NCI-H82 treated with DMSO at 0.1 percent for 48 hours (cell line): ENCODE measurements around the gene RNF220.

Experiments used
- DNase-seq: peaks from one replicate; lab custom pipeline; 2025; ENCODE audit not compliant: unreplicated experiment; lab: John Stamatoyannopoulos, UW

Gene RNF220

DNA sequence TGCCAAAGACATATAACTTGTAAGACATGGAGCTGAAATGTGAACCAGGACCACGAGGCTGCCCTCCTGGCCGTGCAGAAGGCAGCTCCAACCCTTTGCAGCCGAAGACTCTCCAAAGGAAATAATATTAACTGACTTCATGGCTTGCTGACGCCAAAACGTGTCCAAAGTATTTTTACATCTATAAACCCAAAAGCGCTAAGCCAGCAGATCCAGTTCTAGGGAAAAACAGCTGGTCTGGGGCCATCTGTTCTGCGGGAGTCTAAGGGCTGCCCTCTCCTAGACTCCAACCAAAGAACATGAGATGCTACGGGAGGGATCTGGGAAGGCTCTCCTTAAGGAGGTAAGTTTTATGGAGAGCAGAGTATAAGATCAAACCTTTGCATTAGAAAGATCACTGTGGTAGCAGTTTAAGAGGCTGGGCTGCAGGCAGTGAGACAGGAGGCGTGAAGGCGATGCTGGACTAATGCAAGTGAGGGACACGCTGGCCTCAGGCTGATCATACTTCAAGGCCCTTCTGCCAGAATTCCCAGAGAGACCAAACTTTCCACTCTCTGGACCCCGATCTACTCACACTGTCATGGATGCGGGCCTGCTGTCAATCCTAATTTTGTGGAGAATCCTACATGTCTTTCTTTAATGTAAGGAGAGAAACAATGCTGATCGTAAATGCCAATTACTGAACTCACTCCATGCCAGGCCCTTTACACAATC, 268.1 kb downstream of the RNF220 start:
- DNase-seq, result no peak

DNA sequence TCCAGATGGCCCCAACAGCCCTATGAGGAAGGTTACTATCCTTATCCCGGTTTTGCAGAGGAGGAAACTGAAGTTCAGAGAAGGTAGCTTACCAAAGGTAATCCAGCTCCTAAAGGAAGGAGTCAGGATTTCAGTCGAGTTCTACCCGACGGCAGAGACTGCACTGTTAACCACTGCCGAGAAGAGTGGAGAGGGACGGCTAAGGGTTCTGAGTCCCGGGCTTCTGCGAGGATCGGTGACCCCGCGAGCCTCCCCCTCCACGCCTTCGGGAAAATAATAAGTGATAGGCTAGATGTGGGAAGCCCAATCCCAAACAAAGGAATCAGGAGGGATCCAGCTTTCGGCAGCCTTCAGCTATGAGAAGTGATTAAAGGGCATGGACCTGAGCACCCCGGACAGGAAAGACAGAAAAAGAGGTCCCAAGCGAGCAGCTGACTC, 268.6 kb downstream of the RNF220 start:
- DNase-seq, result no peak

DNA sequence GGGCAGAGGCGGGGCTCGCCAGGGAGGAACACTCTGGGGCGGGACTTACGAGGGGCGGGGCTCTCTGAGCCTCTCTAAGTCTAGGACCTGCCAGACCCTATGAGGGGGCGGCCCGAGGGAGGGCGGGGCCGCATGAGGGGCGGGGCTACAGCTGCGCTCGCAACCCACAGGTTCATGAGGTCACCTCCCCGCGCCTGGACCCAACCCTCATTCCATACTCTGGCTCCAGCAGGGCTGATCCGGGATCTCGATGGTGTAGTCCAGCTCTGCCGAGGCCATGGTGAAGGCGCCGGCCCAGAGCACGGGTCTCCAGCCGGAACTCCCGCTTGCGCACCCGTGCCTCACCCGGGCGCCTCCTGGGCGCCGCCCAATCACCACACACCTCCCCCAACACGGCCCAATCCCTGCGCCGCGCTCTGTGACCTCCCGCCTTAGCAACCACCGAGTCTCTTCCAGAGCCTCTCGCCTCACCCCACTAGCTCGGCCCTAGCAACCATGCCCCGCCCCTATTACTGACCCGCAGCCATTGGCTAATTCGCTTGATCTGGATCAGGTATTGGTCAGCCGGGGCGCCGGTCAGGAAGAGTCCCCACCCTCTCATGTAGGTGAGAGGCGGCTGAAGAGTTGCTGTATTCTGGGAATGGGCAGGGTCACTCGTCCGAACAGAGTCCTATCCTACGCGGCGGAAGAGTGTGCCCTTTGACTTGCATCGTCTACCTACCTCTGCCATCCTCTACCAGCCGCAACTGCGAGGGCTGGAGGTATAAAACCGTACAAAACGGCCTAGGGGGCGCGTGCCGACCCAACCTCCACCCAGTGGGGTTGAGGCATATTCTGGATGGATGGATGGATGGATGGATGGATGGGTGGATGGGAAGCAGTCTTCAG, 269.3 kb downstream of the RNF220 start, which contains the start of the genes ARMH1 and TMEM53:
ARMH1 (plus strand) TSS at position 602 of the 888 bp plus-strand sequence. CDS start 14,984 bp downstream, outside the sequence.
TMEM53 (minus strand) TSS at position 369 of the 888 bp plus-strand sequence; CDS start at position 279, 90 bp downstream.
- peak; percentile 99 for DNase-seq

DNA sequence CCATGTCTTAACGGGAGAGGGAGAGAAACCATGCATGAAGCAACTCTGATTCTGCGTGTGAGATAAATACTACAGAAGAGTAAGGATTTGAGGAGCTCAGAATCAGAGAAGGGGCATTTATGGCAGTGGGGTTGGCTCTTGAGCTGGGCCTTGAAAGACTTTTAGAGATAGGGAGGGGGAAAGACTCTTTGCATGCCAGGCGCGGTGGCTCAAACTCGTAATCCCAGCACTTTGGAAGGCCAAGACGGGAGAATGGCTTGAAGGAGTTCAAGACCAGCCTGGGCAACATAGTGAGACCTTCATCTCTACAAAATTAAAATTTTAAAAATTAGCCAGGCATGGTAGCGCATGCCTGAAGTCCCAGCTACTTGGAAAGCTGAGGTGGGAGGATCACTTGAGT, 270.1 kb downstream of the RNF220 start:
- DNase-seq, result no peak

DNA sequence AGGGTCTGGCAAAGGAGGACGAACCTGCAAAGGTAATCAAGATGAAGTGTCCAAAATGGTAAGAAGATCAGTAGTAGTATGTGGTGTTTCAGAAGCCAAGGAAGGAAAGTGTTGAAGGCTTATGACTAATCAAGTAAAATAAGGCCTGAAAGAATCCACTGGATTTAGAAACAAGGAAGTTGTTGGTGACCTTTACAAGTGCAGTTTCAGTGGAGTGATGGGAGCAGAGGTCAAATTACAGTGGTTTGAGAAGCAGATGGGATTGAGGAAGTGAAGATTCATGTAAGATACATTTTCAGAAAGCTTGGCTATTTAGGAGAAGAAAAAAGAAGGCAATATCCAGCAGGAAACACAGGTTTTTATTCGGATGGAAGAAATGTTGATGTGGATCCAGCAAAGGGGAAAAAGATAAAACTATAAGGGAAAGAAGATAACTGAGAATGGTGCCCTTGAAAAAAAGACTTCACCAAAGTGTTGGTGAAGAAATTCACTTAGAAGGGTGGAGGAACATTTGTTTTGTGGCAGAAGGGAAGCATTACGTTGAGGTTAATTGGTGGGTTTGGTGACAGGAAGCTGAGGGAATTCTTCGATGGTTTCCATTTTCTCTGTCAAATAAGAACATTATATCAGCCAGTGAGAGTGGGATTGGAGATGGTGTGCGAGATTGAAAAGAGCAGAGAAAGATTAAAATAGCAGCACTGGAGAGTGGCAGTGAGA, 271.6 kb downstream of the RNF220 start:
- no peak for DNase-seq

DNA sequence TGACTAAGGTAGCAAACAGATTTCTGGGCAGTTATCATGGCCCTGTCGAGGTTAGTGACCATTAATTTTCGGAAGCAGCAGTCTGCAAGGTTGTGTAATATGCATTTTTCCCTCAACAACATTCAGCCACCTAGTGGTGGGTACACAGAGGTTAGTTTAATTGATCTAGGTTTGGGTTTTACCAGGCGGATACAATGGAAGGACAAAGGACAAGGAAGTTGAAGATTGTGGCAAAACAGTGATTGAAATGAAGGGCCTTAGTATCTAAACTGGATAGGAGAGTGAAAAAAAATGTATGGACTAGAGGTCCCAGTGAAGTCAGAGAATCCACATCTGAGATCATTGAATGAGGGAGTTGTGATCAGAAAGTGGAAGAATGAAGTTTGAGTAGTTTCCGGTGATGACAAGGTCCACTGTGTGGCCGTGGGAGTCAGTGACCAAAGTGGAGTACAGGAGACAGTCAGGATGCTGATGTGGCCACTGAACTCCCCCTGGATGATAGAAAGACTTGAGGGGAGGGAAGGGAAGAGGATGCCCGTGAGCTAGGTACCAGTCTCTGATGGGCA, 272.2 kb downstream of the RNF220 start:
- DNase-seq, result peak; percentile 34

DNA sequence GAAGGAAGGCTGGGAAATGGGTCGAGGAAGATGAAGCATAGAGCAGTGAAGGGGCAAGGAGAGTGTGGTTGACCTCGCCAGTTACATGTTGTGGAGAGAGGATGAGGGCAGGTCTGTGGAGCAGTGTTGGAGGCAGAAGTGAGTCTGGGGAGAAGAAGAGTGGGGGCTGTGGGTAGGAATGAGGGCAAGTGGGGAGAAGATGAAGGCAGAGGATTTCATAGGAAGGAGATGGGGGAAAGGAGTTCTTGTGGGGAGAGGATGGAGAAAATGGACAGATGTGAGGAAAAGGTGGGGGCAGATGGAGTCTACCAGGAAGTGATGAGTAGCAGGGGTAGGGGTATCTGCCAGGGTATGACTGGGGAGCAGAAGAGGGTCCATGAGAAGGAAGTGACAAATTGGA, 273.1 kb downstream of the RNF220 start:
- no peak for DNase-seq

DNA sequence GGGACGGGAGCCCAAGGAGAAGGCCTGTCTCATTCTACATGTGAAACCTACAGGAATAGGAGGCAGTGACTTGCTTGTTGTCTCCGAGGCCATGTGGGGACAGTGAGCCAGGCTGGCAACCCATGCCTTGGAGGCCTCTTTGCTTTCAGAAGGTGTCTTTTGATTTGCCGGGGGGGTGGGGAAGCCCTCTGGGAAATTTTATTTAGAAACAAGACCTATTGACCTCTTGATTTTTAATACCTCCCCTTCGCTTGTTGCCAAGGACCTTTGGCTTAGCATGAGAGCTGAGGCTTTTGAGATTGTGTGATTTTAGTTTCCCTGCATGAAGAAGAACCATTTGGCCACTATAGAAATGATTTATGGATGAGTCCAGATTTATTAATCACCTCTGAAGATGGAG, 273.6 kb downstream of the RNF220 start:
- DNase-seq, result no peak

DNA sequence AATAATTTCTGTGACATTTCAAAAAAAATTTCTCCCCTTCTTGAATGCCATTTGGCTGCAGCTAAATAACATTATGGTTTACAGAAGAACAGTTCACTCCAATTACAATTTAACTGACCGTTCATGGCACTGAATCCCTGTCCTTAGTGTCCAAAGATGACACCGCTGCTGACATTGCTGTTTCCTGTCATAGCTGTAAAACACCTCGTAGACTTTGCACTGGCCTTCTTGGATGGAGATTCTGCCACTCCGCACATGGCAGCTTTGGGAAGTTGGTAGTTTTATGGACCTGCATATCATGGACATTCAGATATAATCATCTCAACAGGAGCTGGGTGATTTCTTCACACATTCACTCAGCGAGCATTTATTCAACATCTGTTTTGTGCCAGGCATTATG, 274.4 kb downstream of the RNF220 start:
- no peak for DNase-seq

DNA sequence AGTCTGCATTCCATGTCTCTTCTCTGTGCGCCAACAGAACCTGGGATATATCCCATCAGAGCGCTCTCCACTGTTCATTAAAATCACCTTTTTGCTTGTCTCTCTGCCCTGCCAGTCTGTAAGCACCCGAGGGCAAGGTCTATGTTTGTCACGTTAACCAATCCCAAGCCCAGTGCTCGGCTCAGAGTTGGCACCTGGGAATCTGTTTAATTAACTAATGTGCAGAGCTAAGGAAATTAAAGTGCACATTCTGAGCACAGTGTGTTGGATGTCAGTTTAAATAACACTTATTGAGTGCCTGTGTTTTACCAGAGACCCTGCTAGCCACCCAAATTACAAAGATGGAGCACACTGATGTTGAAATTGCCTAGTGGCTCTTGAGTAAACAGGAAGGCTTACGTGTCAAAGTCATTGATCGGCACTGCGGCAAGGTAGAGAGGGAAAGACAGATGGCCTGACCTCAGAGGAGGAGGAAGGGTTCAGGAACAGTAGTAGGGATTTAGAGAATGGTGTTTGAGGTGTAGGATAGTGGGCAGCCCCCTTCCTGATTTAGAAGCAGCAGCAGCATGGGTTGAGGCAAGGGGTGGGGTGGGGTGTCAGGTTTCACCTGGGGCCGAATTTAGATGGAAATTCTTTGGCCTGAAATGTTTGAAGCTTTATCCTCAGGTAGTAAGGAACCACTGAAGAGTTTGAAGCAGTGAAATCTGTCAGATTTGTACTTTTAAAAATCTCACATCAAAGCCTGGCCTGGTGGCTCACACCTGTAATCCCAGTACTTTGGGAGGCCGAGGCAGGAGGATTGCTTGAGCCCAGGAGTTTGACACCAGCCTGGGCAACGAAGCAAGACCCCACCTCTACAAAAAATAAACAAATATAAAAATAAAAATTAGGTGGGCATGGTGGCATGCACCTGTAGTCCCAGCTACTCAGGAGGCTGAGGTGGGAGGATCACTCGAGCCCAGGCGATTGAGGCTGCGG, 277.1 kb downstream of the RNF220 start:
- peak; percentile 84 for DNase-seq

DNA sequence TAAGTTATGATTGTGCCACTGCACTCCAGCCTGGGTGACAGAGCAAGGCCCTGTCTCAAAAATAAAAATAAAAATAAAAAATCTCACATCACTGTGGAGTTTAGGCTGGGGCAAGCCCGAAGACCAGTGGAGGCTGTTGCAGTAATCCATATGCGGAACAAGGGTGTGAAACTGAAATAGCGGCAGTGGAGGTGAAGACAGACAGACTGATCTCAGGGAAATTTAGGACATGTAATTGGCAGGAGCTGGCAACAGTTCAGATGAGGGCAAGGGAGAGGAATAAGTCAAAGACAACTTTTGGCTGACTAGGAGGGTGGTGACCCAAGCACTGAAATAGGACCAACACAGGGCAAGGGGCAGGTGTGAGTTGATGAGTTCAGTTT, 277.8 kb downstream of the RNF220 start:
- no peak for DNase-seq

DNA sequence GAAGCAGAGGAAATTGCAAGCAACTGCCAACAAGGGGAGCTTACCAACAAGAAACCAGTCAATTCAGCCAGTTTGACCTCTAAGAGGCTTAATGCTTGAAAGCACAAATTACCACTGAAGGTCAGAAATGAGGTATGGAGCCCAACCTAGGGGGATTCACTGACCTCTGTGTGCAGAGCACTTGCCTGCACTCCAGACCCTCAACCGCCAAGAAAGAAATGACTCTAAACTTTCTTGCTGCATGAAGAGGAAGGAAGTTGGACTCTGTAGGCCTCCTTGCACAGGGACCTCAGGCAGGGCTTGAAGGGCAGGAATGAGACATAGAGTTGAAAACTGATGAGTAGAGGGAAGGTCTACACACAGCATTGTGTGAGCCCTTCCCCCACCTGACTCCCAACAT, 279.5 kb downstream of the RNF220 start:
- DNase-seq, result no peak

DNA sequence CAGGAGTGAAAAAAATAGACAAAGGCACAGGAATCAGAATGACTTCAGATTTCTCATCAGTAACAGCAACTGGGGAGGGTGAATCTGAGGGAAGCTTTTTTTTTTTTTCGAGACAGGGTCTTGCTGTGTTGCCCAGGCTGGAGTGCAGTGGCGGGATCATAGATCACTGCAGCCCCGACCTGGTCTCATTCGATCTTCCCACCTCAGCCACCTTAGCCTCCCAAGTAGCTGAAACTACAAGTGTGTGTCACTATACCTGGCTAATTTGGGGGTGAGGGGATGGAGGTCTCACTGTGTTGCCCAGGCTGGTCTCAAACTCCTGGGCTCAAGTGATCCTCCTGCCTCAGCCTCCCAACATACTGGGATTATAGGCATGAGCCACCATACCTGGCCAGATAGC, 280.2 kb downstream of the RNF220 start:
- DNase-seq, result no peak

DNA sequence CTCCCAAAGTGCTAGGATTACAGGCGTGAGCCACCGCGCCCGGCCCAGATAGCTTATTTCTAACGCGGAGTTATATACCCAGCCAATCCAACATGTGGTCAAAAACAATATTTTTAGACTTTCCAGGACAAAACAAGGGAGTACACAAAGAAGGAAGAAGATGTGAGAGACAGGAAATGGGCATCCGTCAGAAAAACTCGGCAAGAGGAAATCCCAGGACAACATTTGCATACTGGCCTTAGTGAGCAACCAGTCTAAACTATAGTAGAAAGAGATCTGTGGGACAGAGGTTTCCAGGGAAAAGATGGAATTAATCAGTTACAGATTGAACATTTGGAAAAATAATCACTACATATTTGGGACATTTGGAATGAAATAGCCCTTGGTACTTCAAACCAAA, 280.8 kb downstream of the RNF220 start:
- DNase-seq, result no peak

DNA sequence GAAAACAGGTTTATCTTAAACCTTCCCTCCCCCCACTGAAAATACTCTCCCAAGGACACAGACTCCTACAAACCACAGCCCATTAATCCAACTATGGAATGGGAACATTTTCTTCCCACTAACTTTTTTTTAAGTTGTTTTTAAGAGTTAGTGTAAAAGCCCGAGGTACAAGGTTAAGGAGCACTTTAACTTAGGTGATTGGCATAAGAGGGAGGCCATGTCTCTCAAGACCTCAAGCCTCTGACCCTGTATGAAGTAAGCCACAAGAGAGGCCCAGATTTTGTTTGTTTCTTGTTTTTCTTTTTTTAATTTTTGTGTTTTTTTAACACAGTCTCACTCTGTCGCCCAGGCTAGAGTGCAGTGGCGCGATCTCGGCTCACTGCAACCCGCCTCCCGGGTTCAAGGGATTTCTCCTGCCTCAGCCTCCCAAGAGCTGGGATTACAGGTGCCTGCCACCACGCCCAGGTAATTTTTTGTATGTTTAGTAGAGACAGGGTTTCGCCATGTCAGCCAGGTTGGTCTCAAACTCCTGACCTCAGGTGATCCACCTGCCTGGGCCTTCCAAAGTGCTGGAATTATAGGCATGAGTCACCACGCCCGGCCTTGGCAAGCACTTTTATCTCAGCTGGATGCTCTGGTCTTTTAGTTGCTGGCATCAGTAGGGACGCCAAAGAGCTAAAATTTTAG, 283.8 kb downstream of the RNF220 start:
- DNase-seq, result no peak

DNA sequence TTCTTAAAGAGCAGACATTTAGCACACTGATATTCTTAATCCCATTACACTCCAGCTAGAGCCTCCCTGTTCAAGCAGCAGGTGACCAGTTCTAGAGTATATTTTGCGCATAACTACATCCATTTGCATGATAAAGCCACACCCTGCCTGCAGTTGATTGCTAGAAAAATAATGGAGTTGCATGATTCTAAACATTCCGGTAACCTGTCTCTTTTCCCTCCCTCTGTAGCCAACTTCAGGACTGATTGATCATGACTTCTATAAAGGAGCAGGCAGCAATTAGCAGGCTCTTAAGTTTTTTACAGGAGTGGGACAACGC, 284.4 kb downstream of the RNF220 start:
- no peak for DNase-seq

DNA sequence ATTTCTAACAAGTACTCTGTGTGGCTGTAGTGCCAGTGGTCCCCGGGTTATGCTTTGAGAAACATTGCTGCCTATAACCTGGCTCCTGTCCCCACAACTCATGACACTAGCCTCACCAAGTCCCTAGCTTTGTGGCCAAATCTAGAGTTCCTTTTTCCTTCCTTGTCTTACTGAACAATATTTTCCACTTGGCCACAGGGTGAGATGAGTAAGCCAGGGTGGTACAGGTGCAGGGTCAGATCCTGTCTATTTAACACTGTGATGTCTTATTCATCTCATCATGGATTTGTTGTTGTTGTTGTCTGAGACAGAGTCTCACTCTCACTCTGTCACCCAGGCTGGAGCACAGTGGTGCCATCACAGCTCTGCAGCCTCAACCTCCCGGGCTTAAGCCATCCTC, 288.1 kb downstream of the RNF220 start:
- no peak for DNase-seq

DNA sequence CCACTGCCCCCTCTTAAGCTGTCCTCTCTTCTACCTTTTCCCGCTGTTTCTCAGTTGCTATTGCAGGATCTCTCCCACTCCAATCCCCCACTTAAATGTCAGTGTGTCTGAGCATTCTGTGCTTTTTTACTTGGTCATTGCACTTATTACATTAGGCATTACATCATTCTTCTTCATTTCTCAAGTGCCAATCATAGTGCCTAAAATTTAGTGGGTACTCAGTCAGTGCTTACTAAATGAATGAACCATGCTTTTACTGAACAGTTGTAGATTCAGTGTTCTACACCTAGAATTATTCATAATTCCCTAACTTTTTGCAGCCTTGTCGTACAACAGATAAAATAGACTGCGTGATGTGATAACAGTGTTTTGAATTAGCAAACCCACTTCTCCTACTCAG, 288.8 kb downstream of the RNF220 start:
- DNase-seq, result no peak

DNA sequence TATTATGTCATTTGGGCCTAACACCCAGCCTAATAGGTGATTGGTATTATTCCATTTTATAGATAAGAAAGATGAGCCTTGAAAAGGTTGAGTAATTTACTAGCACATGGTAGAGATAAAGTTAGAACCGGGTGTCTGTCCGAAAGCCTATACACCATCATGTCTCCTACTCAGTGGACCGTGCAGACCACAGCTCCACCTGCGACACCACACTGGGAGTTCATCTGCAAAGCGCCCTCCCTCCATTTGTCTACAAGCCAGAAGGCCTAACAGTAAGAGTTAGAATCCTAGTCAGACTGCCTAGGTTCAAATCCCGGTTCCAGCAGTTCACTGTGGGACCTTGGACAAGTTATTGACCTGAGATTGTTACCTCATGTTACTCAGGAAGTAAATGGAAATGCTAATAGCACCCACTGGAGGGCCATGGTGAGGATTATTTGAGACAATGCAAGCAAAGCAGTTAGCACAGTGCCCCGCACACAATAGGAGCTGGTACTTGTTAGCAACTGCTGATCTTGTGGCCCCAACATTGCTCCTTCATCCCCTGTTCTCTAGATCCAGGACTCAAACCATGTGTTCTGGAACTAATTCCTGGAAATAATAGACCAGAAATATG, 289.9 kb downstream of the RNF220 start:
- no peak for DNase-seq
